H1 (cell line): Measurements from ENCODE around the gene DAGLA. TPM values are rescaled to one million over a fixed set of nuclear protein-coding genes. Genes with fewer than 3 reads are reported as not detected.

Experiments
- CTCF ChIA-PET: fragments of 300-600 bp; sonication (Branson Sonifier 250); formaldehyde crosslinking; loops from one replicate; lab custom pipeline; 2021; ENCODE audit not compliant: partially characterized antibody; lab: Charles Lee
- POLR2A ChIA-PET: fragments of 300-600 bp; sonication (Branson Sonifier 250); formaldehyde crosslinking; loops from one replicate; lab custom pipeline; 2021; ENCODE audit warnings: inconsistent platforms; ENCODE audit not compliant: partially characterized antibody; lab: Charles Lee
- DNase-seq, 2 experiments: peaks; one replicate each; pipeline versions ENCODE4 v3.0.0 to v3.0.0-alpha.2; 2010 to 2022; ENCODE audit warnings: low spot score in 2 of 2, low read depth in 1 of 2, mixed read lengths in 1 of 2
- FAIRE-seq: peaks from 2 replicates; lab custom pipeline; 2011; peaks lifted over from hg19 to GRCh38; lab: Jason Lieb, UNC
- H2AFZ ChIP-seq: 2 replicates; pipeline ENCODE4 v1.8.1; 2012; ENCODE audit warnings: low read length, inconsistent platforms
- H2AK5ac ChIP-seq: 2 replicates; pipeline ENCODE4 v1.6.1; 2013; ENCODE audit warnings: low read depth, low read length
- H2BK120ac ChIP-seq: replicated peaks from 2 replicates; pipeline ENCODE3; 2013; ENCODE audit warnings: low read depth, low read length, inconsistent platforms
- H2BK12ac ChIP-seq: 2 replicates; pipeline ENCODE4 v1.6.1; 2013; ENCODE audit warnings: low read depth, low read length
- H2BK15ac ChIP-seq: 2 replicates; pipeline ENCODE4 v1.6.1; 2013; ENCODE audit warnings: low read length
- H2BK20ac ChIP-seq: 2 replicates; pipeline ENCODE4 v1.6.1; 2013; ENCODE audit warnings: low read length
- H2BK5ac ChIP-seq: 2 replicates; pipeline ENCODE4 v1.6.1; 2013; ENCODE audit warnings: low read depth, low read length
- H3K14ac ChIP-seq: 2 replicates; pipeline ENCODE4 v1.6.1; 2013; ENCODE audit warnings: inconsistent platforms; ENCODE audit not compliant: insufficient read length
- H3K18ac ChIP-seq: 2 replicates; pipeline ENCODE4 v1.6.1; 2013; ENCODE audit warnings: low read length; ENCODE audit errors: extremely low read depth
- H3K23ac ChIP-seq: 2 replicates; pipeline ENCODE4 v1.6.1; 2013; ENCODE audit warnings: inconsistent platforms; ENCODE audit not compliant: insufficient read length
- H3K23me2 ChIP-seq: 2 replicates; pipeline ENCODE4 v1.6.1; 2013; ENCODE audit warnings: low read depth, low read length
- H3K27ac ChIP-seq: 2 replicates; pipeline ENCODE4 v1.6.1; 2011; ENCODE audit warnings: low read depth, low read length, inconsistent platforms
- H3K27me3 ChIP-seq, 4 experiments: replicated peaks in 1 of 4; 1 replicate in 1 of 4; 2 replicates in 3 of 4; pipeline versions ENCODE4 v1.6.1 to v1.8.1; 2011 to 2013; ENCODE audit warnings: low read length in 3 of 4, mild to moderate bottlenecking in 3 of 4, inconsistent platforms in 2 of 4, mixed read lengths in 2 of 4, moderate library complexity in 1 of 4; ENCODE audit not compliant: control insufficient read depth in 3 of 4, insufficient read depth in 3 of 4; ENCODE audit errors: extremely low read depth in 1 of 4
- H3K36me3 ChIP-seq, 4 experiments: 2 replicates each; pipeline versions ENCODE4 v1.6.1 to v1.8.1; 2011 to 2013; ENCODE audit warnings: mild to moderate bottlenecking in 4 of 4, low read length in 3 of 4, moderate library complexity in 2 of 4, control low read depth in 1 of 4, inconsistent platforms in 1 of 4; ENCODE audit not compliant: insufficient read depth in 4 of 4, control insufficient read depth in 2 of 4
- H3K4ac ChIP-seq: replicated peaks from 2 replicates; pipeline ENCODE3; 2013; ENCODE audit warnings: low read length, low read depth, mixed read lengths, inconsistent platforms; ENCODE audit not compliant: insufficient read length
- H3K4me1 ChIP-seq, 4 experiments: replicated peaks in 1 of 4; 1 replicate in 1 of 4; 2 replicates in 3 of 4; pipeline versions ENCODE4 v1.6.1 to v1.8.1; 2011 to 2013; ENCODE audit warnings: low read length in 3 of 4, inconsistent platforms in 2 of 4, mixed read lengths in 1 of 4; ENCODE audit not compliant: insufficient read depth in 4 of 4, control insufficient read depth in 3 of 4
- H3K4me2 ChIP-seq, 2 experiments: 2 replicates each; pipeline versions ENCODE4 v1.6.1 to v1.8.1; 2011 to 2013; ENCODE audit warnings: low read depth in 2 of 2, low read length in 2 of 2, control low read depth in 1 of 2, inconsistent platforms in 1 of 2, mild to moderate bottlenecking in 1 of 2; ENCODE audit not compliant: insufficient read depth in 1 of 2
- H3K4me3 ChIP-seq, 4 experiments: fragments of 200-600, 300-600 bp in 1 of 4; sonication (generic), shearing (Covaris generic), sonication (Bioruptor Twin) in 1 of 4; 2 replicates each; pipeline versions ENCODE4 v1.5.1 to v1.8.1; 2011 to 2016; ENCODE audit warnings: low read length in 4 of 4, low read depth in 3 of 4, control low read depth in 2 of 4, inconsistent platforms in 2 of 4, mild to moderate bottlenecking in 2 of 4, mixed read lengths in 1 of 4, moderate library complexity in 1 of 4; ENCODE audit not compliant: insufficient read depth in 2 of 4; ENCODE audit errors: extremely low read depth in 1 of 4
- H3K56ac ChIP-seq: replicated peaks from 2 replicates; pipeline ENCODE3; 2013; ENCODE audit warnings: low read depth, mild to moderate bottlenecking, mixed read lengths, low read length, inconsistent platforms; ENCODE audit not compliant: insufficient read length
- H3K79me1 ChIP-seq: 2 replicates; pipeline ENCODE4 v1.6.1; 2013; ENCODE audit warnings: low read depth, low read length, control low read depth
- H3K79me2 ChIP-seq, 2 experiments: 2 replicates each; pipeline versions ENCODE4 v1.6.1 to v1.8.1; 2012 to 2013; ENCODE audit warnings: low read length in 2 of 2, mild to moderate bottlenecking in 2 of 2, inconsistent platforms in 1 of 2; ENCODE audit not compliant: insufficient read depth in 2 of 2, control insufficient read depth in 1 of 2
- H3K9ac ChIP-seq, 4 experiments: replicated peaks in 1 of 4; 1 replicate in 1 of 4; 2 replicates in 3 of 4; pipeline versions ENCODE4 v1.6.1 to v1.8.1; 2011 to 2013; ENCODE audit warnings: low read depth in 3 of 4, low read length in 3 of 4, control low read depth in 2 of 4, mild to moderate bottlenecking in 2 of 4, moderate library complexity in 2 of 4, inconsistent platforms in 1 of 4; ENCODE audit errors: extremely low read depth in 1 of 4
- H3K9me3 ChIP-seq, 2 experiments: 2 replicates each; pipeline versions ENCODE4 v1.6.1 to v1.8.1; 2012 to 2013; ENCODE audit warnings: mild to moderate bottlenecking in 2 of 2, moderate library complexity in 2 of 2, control low read depth in 1 of 2, inconsistent platforms in 1 of 2, low read depth in 1 of 2, low read length in 1 of 2, mixed read lengths in 1 of 2; ENCODE audit not compliant: insufficient read depth in 2 of 2
- H4K20me1 ChIP-seq, 2 experiments: replicated peaks in 1 of 2; 2 replicates each; pipeline versions ENCODE3 to v1.8.1; 2011 to 2013; ENCODE audit warnings: inconsistent platforms in 2 of 2, low read length in 2 of 2, mild to moderate bottlenecking in 1 of 2; ENCODE audit not compliant: insufficient read depth in 2 of 2, control insufficient read depth in 1 of 2
- H4K5ac ChIP-seq: 2 replicates; pipeline ENCODE4 v1.6.1; 2013; ENCODE audit warnings: low read length, low read depth, mixed read lengths, inconsistent platforms; ENCODE audit not compliant: insufficient read length
- H4K8ac ChIP-seq: 2 replicates; pipeline ENCODE4 v1.8.0; 2013; ENCODE audit warnings: mild to moderate bottlenecking, moderate library complexity, low read length, inconsistent platforms; ENCODE audit not compliant: insufficient read depth; ENCODE audit errors: extremely low read depth
- H4K91ac ChIP-seq: replicated peaks from 2 replicates; pipeline ENCODE3; 2013; ENCODE audit warnings: low read length, mixed read lengths, inconsistent platforms; ENCODE audit not compliant: insufficient read length
- BACH1 ChIP-seq: IDR thresholded peaks from 2 replicates; pipeline ENCODE4 v1.6.1; 2012; ENCODE audit warnings: low read length, improper control_type of control experiment
- CHD1 ChIP-seq: IDR thresholded peaks from 2 replicates; pipeline ENCODE4 v1.6.1; 2012; ENCODE audit warnings: low read depth, low read length, improper control_type of control experiment
- E2F6 ChIP-seq: IDR thresholded peaks from 2 replicates; pipeline ENCODE4 v1.6.1; 2012; ENCODE audit warnings: inconsistent platforms
- EP300 ChIP-seq, 2 experiments: IDR thresholded peaks; 1 replicate in 1 of 2; 2 replicates in 1 of 2; pipeline ENCODE4 v1.6.1; 2011 to 2012; ENCODE audit warnings: low read depth in 2 of 2, low read length in 2 of 2, mild to moderate bottlenecking in 2 of 2, borderline replicate concordance in 1 of 2, inconsistent platforms in 1 of 2, moderate library complexity in 1 of 2
- GTF2F1 ChIP-seq: IDR thresholded peaks from 2 replicates; pipeline ENCODE4 v1.6.1; 2012; ENCODE audit warnings: low read depth, low read length, improper control_type of control experiment, borderline replicate concordance
- JUN ChIP-seq: IDR thresholded peaks from 2 replicates; pipeline ENCODE4 v1.6.1; 2011; ENCODE audit warnings: low read depth, mild to moderate bottlenecking, improper control_type of control experiment, low read length
- KDM5A ChIP-seq: fragments of 200-600 bp; IDR thresholded peaks from 2 replicates; pipeline ENCODE4 v1.7.1; 2012; ENCODE audit warnings: mild to moderate bottlenecking, low read length, inconsistent platforms, mixed read lengths
- PHF8 ChIP-seq: fragments of 200-600 bp; sonication (generic); conservative IDR thresholded peaks from 2 replicates; pipeline ENCODE4 v1.7.1; 2012; ENCODE audit warnings: low read depth, mild to moderate bottlenecking, inconsistent platforms, low read length, moderate library complexity
- RAD21 ChIP-seq, 2 experiments: IDR thresholded peaks in 1 of 2; conservative IDR thresholded peaks in 1 of 2; 2 replicates each; pipeline ENCODE4 v1.6.1; 2011; ENCODE audit warnings: low read depth in 2 of 2, low read length in 2 of 2, improper control_type of control experiment in 1 of 2, inconsistent platforms in 1 of 2, mild to moderate bottlenecking in 1 of 2, moderate library complexity in 1 of 2
- RBBP5 ChIP-seq: IDR thresholded peaks from 2 replicates; pipeline ENCODE4 v1.7.1; 2012; ENCODE audit warnings: low read depth, mild to moderate bottlenecking, inconsistent platforms, low read length, moderate library complexity, borderline replicate concordance
- SP1 ChIP-seq: IDR thresholded peaks from 2 replicates; pipeline ENCODE4 v1.6.1; 2011; ENCODE audit warnings: low read depth, low read length
- TEAD4 ChIP-seq: IDR thresholded peaks from 2 replicates; pipeline ENCODE4 v1.6.1; 2012; ENCODE audit warnings: low read depth, low read length, inconsistent platforms, mixed read lengths
- ZNF274 ChIP-seq: IDR thresholded peaks from 2 replicates; pipeline ENCODE4 v1.7.0; 2012; ENCODE audit warnings: low read length, borderline replicate concordance; ENCODE audit errors: extremely low read depth
- WGBS, 2 experiments: shearing (Covaris generic) in 1 of 2; methylation state at CpG; one replicate each; pipeline versions ENCODE4 v1.1.6 to v1.1.7; 2013 to 2015; ENCODE audit warnings: low lambda C conversion rate in 2 of 2, mixed read lengths in 2 of 2, inconsistent platforms in 1 of 2, low coverage in 1 of 2, missing lambda C conversion rate in 1 of 2; ENCODE audit not compliant: insufficient replicate concordance in 2 of 2, insufficient coverage in 1 of 2, insufficient read length in 1 of 2; ENCODE audit errors: extremely low coverage in 1 of 2, missing lambda C conversion rate in 1 of 2; 5-methylcytosine and 5-hydroxymethylcytosine counted together
- polyA plus RNA-seq, 7 experiments: library from polyadenylated mRNA; depleted of rRNA in 3 of 7; stranded (reverse) in 5 of 7; unstranded in 2 of 7; fragments of >200 nt in 5 of 7; fragments of 200-250 nt in 2 of 7; gene quantifications; 1 replicate in 5 of 7; 2 replicates in 1 of 7; 4 replicates in 1 of 7; pipeline versions ENCODE4 v1.2.1 to v1.2.3, GENCODE V29; 2011 to 2013; ENCODE audit warnings: missing spikeins in 2 of 7, mixed read lengths in 2 of 7
- total RNA-seq: library from RNA; stranded (reverse); fragmentation: NEBNext Ultra II Directional; extraction: Animal tissue kit (Norgen Biotek cat#: 25700); gene quantifications from 2 replicates; pipeline ENCODE4 v1.2.1, GENCODE V29; 2021

Gene DAGLA
- total and polyA plus RNA-seq, 2 of the 8 experiments (the other 6 are each of a cell fraction or from before 2014, with no cell fraction given): 3.6 to 6.6 TPM

- no peak for FAIRE-seq
- POLR2A ChIA-PET: interaction anchor here (1.0 to 1.2 kb wide), 2 partner anchors 9 to 10 kb away, joined by 3 read pairs; no protein-coding TSS in a partner anchor
- no peak overlapping the region for H2BK12ac ChIP-seq
- no peak for TF ChIP-seq BACH1
- TF ChIP-seq ZNF274: no peak
- no peak for TF ChIP-seq EP300 (IDR thresholded peaks at IDR 0.05; ENCODE audit: borderline replicate concordance in 1 of 2, low read depth in 2 of 2, low read length in 2 of 2)
- no peak for TF ChIP-seq CHD1
- TF ChIP-seq E2F6: no peak
- no peak for TF ChIP-seq KDM5A
- TF ChIP-seq SP1: no peak
- TF ChIP-seq PHF8: no peak
- TF ChIP-seq GTF2F1: no peak
- TF ChIP-seq TEAD4: no peak
- no peak for TF ChIP-seq JUN
- TF ChIP-seq RAD21 (IDR thresholded peaks at IDR 0.05 in 1 of 2, conservative IDR thresholded peaks at IDR 0.05 in 1 of 2; ENCODE audit: low read depth in 2 of 2, low read length in 2 of 2): no peak
- TF ChIP-seq RBBP5: no peak
These were observed 48.7 kb downstream of the DAGLA start for GRCh38 chr11:61728940-61729219.

More at GRCh38 chr11:61728940-61729219, 48.7 kb downstream of the DAGLA start:
- no peak overlapping the region for H3K56ac ChIP-seq
- H2BK5ac ChIP-seq: no peak overlapping the region
- H2BK15ac ChIP-seq: no peak overlapping the region
- no peaks in the 10 kb centered on the region for H3K23me2 ChIP-seq
- H3K4me3 ChIP-seq: no peak overlapping the region
- H3K27me3 ChIP-seq: no peaks in the 10 kb centered on the region
- no peak overlapping the region for H4K91ac ChIP-seq
- no peak overlapping the region for H4K5ac ChIP-seq
- H3K18ac ChIP-seq: no peak overlapping the region
- no peak for DNase-seq
- peaks cover 0 to 9% of the 10 kb centered on the region in 2 experiments for H4K20me1 ChIP-seq
- H2BK120ac ChIP-seq: no peak overlapping the region
- H3K9ac ChIP-seq: no peak overlapping the region
- no peak overlapping the region for H3K27ac ChIP-seq
- no peak overlapping the region for H3K4me2 ChIP-seq
- no peak overlapping the region for H3K14ac ChIP-seq
- H2AK5ac ChIP-seq: no peak overlapping the region
- no peaks in the 10 kb centered on the region for H3K9me3 ChIP-seq
- no peaks in the 10 kb centered on the region for H3K79me2 ChIP-seq
- H3K23ac ChIP-seq: no peak overlapping the region
- peaks cover 0 to 3% (median 0%) of the 10 kb centered on the region in 4 experiments; a peak in 2 of 8 replicates for H3K36me3 ChIP-seq
- CTCF ChIA-PET: interaction anchor here (0.8 to 2.9 kb wide), 17 partner anchors 9 to 90 kb away, joined by 3 to 10 read pairs (median 5); no protein-coding TSS in a partner anchor
- no peaks in the 10 kb centered on the region for H3K4me1 ChIP-seq
- no peak overlapping the region for H4K8ac ChIP-seq
- H2AFZ ChIP-seq: no peak overlapping the region
- H3K4ac ChIP-seq: no peak overlapping the region
- H2BK20ac ChIP-seq: no peak overlapping the region
- 88% methylated on average over 7 of the region's 8 CpGs; no CpG with 5 or more reads in 1 of the 2 experiments for WGBS, 2 experiments
- no peaks in the 10 kb centered on the region for H3K79me1 ChIP-seq
